Right renal cortex interstitium (tissue), 3 donors: Measurements from ENCODE around the gene TIGD6. TPM values are rescaled to one million over a fixed set of nuclear protein-coding genes. Genes with fewer than 3 reads are reported as not detected.
"Not testable (repeated sequence)": the region's sequence is repeated elsewhere in the genome, so short reads cannot be mapped to it uniquely, and the experiment has no call there.

Experiments used
- DNase-seq, 3 donors: peaks; one replicate each; pipeline ENCODE4 v3.0.0-alpha.2; 2013; ENCODE audit warnings: low read depth in 3 of 3, low spot score in 2 of 3
- polyA plus RNA-seq, 3 donors: library from polyadenylated mRNA; unstranded; fragments of 120-200 nt; gene quantifications; one replicate each; pipeline ENCODE4 v1.2.1, GENCODE V29; 2013; ENCODE audit not compliant: insufficient read length in 3 of 3

TIGD6 gene
- 1 to 10 TPM; 7.0 to 8.3 (median 7.0) TPM for polyA plus RNA-seq

DNA sequence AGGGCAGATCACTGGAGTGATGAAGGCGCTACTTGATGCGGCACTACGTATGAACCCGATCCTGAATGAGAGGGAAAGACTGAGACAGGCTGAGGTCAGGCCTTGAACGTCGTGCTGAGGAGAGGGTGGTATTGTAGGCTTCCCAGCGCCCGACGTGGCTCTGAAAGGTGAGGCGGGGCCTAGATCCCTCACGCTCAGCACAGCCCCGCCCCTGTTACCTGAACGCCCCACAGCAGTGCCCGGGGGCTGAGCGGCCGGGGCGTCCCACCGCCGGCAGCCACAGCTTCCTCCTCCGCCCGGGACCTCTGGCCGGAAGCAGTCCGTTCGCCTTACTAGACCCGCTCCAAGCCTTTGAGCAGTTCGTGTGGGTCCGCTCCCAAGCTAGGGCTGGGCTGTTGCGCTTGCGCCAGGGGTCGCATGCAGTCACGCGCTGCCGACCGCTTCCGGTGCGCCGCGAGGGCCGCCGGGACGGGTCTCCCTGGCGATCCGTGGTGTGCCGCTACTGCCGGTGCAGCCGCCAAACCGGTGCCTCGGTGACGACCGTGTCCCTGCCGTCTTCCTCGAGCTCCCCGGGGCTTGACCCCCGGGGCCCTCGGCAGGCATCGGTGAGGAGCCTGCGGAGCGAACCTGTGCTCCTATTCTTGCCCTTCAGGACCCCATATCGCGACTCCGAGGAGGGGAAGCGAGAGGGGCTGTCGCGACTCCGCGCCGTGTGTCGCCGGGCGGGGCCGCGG lies at the start of gene TIGD6, which contains the start of gene HMGXB3:
TSS of gene TIGD6 (minus strand) at position 399 of the 734 bp plus-strand sequence. CDS start 4,306 bp downstream, outside the sequence.
TSS of gene HMGXB3 (plus strand) at position 484 of the 734 bp plus-strand sequence. CDS start 4,114 bp downstream, outside the sequence.
- peak; percentile 85 to 87 (median 86) for DNase-seq

- DNase-seq: no peak
Observed at GRCh38 chr5:150046031-150046430, 45.6 kb upstream of the TIGD6 start.

- no peak for DNase-seq
Observed at GRCh38 chr5:150045549-150045948, 45.1 kb upstream of the TIGD6 start.

GRCh38 chr5:150044712-150045111 lies 44.3 kb upstream of the TIGD6 start:
- DNase-seq: no peak

- DNase-seq: no peak
Observed at GRCh38 chr5:150044329-150044681, 43.9 kb upstream of the TIGD6 start.

DNA sequence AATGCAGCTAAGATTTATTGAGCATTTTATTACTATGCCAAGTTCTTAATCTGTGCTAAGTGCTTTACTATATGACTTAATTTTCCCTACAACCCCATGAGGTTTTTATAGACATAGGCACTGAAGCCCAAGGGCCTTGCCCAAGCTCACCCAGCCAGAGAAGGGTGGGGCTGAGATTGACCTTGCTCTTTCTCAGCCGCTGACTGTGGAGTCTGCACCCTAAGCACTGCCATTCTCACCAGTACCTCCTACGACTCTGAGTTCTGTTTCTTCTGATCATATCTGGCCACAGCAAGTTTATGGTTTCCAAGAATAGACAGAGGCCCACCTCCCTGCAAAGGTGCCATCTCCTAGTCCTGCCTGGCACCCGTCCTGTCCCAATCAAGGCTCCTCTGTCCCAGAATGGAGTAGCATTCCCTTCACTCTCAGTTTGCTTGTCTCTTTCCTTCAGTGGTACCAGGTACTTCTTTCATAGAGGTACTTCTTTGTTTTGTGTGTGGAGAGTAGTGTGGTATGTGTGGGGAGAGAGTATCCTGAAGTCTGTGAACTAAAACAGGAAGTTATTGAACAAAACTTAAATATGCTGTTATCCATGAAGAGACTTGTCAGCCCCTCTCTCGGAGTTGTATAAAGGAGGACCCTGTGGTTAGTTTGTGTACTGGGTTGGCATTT lies 43.3 kb upstream of the TIGD6 start:
- no peak for DNase-seq

GRCh38 chr5:150042459-150042858 lies 42.0 kb upstream of the TIGD6 start:
- no peak for DNase-seq

GRCh38 chr5:150038547-150038946 lies 38.1 kb upstream of the TIGD6 start:
- no peak for DNase-seq

DNA sequence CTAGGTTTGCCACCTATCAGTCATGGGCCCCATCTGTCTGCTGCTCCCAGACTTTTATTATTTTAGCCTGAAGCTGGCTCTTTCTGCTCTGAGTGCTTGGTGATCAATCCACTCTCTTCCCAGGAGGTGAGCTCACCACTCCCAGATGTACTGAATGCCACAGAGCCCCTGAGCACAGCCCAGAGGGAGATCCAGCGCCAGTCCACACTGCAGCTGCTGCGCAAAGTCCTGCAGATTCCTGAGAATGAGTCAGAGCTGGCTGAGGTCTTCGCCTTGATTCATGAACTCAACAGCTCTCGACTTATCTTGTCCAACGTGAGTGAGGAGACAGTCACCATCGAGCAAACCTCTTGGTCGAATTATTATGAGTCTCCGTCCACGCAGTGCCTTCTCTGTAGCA lies 36.1 kb upstream of the TIGD6 start:
- no peak for DNase-seq

DNA sequence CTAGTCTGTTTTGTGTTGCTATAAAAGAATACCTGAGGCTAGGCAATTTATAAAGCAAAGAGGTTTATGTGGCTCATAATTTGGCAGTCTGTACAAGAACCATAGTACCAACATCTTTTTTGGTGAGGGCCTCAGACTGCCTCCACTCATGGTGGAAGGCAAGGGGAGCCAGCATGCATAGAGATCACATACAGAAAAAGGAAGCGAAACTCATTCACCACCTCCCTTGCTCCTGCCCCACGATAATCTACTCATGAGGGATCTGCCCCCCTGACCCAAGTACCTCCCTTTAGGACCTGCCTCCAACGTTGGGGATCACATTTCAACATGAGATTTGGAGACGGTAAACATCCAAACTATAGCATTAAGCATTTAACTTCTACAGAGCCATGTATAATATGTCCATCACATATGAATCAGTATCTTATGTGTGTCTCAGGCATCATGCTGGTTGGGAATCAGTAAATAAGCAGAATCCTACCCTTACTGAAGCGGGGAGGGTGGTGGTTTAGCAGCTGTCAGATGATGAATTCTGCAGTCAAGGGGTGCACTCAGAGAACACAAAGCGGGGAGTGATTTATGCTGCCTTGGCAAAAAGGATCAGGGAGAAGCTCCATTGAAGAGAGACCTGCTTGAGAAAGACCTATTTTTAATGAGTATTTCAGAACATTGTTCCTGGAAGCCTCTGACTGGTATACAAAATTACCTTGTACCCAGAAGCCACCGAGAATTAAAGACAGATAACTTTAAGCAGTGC lies 34.9 kb upstream of the TIGD6 start:
- no peak for DNase-seq

DNA sequence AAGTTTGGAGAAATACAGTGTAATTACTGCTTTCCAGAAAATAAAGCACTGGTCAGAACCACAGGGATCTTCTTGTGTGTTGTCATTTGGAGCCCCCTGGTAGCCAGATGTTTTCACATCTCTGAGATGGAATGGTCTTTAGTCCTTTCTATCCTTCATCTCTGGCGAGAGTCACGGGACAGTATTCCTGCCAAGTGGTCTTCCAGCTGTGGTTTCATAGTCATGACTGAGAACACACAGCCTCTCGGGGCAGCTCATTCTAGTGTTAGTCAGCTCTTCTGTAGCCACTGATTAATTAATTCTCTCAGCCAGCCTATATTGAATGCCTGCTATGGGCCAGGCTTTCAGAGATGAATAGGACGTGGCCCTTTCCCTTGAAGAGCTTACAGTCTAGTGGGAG lies 34.2 kb upstream of the TIGD6 start:
- DNase-seq: no peak

- no peak for DNase-seq
Observed at GRCh38 chr5:150033334-150033733, 32.9 kb upstream of the TIGD6 start.

DNA sequence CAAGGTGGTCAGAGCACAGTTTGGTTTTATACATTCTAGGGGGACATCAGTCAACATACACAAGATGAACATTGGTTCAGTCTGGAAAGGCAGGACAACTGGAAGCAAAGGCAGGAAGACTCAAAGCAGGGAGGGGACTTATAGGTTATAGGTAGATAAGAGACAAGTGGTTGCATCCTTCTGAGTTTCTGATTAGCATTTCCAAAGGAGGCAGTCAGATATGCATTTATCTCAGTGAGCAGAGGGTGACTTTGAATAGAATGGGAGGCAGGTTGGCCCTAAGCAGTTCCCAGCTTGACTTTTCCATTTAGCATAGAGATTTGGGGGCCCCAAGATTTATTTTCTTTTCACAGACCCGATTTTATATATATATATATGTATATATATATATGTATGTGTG lies 27.6 kb upstream of the TIGD6 start:
- not testable (repeated sequence) for DNase-seq

DNA sequence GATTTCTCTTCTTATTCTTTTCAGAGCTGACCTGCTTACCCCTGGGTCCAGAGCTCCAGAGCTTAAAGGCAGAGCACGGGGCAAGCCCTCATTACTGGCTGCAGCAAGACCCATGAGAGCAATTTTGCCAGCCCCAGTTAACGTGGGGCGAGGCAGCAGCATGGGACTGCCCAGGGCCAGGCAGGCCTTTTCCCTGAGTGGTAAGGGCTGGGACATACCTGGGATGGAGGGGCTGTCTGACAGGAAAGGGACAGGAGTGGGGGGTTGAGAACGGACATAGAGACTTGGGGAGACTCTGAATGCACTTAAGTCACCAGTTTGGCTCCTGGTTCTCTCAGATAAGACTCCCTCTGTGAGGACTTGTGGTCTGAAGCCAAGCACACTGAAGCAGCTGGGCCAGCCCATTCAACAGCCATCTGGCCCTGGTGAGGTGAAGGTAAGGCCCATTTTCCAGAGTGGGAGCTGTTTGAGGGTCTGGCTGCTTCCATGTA lies 26.3 kb upstream of the TIGD6 start:
- no peak for DNase-seq

DNA sequence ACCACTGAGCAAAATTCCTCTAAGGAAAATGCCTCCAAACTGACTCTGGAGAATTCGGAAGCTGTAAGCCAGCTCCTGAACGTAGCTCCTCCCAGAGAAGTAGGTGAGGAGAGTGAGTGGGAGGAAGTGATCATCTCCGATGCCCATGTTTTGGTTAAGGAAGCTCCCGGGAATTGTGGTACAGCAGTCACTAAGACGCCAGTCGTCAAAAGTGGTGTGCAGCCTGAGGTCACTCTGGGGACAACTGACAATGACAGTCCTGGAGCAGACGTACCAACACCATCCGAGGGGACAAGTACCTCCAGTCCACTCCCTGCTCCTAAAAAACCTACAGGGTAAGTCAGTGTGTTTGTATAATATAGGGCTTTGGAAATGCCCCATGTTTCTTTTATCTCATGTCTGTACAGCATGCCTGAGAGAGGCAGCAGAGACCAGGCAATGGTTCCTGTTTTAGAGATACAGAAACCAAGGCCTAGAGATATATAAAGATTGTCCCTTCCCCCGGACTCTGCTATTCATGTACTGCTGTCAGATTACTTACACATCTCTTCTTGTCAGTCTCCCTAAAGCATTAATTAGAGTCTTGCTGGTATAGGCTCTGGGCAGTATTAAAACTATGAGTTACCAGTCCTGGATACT lies 24.0 kb upstream of the TIGD6 start:
- DNase-seq: no peak

- DNase-seq: no peak
Observed at GRCh38 chr5:150023136-150023535, 22.7 kb upstream of the TIGD6 start.

DNA sequence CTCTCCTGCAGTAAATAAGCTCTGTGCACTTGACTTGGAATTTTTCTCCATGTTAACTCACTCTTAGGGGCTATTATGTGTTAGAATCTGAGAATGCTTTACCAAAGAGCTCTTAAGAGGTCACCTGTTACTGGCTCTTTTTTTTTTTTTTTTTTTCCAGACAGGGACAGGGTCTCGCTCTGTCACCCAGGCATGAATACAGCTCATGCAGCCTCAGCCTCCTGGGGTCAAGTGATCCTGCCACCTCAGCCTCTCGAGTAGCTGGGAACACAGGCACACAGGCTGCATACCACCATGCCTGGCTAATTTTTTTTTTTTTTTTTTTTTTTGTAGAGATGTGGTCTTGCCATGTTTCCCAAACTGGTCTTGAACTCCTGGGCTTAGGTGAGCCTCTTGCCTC lies 22.2 kb upstream of the TIGD6 start:
- DNase-seq: no peak

GRCh38 chr5:150022158-150022531 lies 21.7 kb upstream of the TIGD6 start:
- DNase-seq: no peak

DNA sequence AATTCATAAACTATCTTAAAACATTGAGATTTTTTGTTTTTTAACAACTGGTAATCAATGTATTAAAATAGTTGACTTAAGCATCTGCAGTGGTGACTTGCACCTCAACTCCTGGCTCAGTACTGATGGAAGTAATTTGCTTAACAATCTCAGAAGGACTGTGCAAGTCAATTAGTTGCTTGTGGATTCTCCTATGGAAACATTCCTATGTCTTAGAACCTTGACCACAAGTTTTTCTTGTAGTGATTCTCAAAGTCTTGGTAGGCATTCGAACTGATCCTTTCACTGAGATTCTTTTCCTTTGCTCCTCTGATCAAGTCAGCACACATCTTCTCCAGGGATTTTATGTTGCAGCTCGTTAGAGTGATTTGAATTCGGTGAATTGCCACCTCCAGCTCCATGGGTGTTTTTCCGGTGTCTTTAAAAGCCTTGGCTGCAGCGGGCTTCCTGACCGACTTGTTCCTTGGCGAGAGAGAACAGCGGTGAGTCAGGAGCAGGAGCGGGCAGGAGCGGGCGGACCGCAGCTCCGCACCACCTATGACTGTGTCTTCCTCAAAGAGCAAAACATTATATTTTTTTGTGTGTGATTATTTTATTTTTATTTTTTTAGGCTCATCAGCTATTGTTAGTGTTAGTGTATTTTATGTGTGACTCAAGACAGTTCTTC lies 21.2 kb upstream of the TIGD6 start:
- DNase-seq: no peak

DNA sequence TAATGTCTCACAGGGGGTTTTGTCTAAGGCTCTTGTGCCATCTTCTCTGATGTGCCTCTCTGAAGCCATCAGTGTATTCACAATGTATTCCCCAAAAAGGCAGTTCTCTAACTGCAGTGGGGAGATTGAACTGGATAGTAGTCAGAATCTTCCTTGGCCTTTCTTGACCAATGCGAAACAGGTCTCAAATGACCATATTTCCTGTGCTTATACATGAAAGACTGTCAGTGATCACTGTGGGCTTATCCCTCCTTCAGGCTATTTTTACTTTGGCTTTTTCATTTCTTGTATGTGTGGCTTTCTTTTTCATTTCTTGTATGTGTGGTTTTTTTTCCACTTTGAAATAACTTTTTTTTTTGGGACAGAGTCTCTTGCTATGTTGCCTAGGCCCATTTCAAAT lies 19.8 kb upstream of the TIGD6 start:
- DNase-seq: no peak
